ENCODE results near the gene KCTD11. TPM values are rescaled to one million over a fixed set of nuclear protein-coding genes. Genes with fewer than 3 reads are reported as not detected.

The KCTD11 gene
- total RNA-seq, 1 donor from 2014 or later: 11.5 TPM

- no peak for DNase-seq (ENCODE audit: low spot score)
Observed at GRCh38 chr17:7374353-7374752, 22.4 kb downstream of the KCTD11 start.

- no peak for DNase-seq (ENCODE audit: low spot score)
Observed at GRCh38 chr17:7379134-7379533, 27.2 kb downstream of the KCTD11 start.

GRCh38 chr17:7380321-7380720 lies 28.4 kb downstream of the KCTD11 start:
- DNase-seq (ENCODE audit: low spot score): peak; percentile 66

DNA sequence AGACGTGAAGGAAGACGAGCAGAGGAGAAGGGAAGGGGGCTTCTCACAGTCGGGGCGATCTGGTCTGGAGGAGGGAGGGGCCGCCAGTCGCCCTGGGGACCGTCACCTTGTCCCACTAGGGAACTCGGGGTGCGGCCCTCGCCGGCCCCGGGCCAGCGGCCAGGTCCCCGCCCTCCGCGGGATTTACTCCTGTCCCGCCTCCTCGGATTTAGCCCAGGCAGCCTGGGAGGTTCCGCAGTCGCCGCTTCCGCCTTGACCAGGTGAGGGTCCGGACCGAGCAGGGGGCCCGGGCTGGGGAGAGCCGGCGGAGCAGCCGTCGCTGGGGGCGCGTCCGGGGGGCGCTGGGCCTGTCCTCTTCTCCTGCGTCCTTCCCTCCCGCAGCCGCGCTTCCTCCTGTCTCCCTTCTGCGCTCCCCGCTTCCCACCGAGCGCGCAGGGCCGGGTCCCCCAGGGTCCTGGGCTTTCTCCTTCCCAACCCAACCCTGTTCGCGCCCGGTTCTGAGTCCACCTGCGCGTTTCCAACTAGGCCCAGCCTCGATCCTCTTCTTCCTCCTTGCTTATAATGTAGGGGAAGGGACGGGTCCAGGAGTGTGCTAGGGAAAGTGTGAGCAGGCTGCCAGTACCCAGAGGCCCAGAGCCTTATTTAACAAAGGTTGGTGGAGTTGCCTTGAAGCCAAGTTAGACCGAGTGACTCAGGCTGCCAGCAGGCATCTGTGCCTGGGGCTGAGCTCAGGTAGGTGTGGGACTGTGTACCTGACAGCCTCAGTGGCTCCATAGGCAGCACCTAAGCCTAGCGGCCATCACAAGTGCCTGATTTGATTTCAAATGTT lies 29.1 kb downstream of the KCTD11 start, which contains the start of gene TNK1:
TNK1 (plus strand) TSS at position 235 of the 829 bp plus-strand sequence. CDS start 1,838 bp downstream, outside the sequence.
- DNase-seq (ENCODE audit: low spot score): peak; percentile 80

- DNase-seq (ENCODE audit: low spot score): no peak
Observed at GRCh38 chr17:7382901-7383300, 30.9 kb downstream of the KCTD11 start.

DNA sequence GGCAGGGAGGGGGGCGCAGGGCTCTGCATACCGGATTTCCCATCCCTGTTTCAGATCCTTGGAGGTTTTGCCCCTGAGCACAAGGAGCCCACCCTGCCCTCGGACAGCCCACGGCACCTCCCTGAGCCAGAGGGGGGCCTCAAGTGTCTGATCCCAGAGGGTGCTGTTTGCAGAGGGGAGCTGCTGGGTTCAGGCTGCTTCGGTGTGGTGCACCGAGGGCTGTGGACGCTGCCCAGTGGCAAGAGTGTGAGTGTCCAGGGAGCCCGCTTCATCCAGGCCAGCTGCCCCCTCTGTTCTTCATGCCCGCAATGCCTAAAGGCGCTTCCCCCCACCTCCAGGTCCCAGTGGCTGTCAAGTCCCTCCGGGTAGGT lies 31.4 kb downstream of the KCTD11 start:
- no peak for DNase-seq (ENCODE audit: low spot score)

- no peak for DNase-seq (ENCODE audit: low spot score)
Observed at GRCh38 chr17:7383742-7384488, 32.0 kb downstream of the KCTD11 start.

DNA sequence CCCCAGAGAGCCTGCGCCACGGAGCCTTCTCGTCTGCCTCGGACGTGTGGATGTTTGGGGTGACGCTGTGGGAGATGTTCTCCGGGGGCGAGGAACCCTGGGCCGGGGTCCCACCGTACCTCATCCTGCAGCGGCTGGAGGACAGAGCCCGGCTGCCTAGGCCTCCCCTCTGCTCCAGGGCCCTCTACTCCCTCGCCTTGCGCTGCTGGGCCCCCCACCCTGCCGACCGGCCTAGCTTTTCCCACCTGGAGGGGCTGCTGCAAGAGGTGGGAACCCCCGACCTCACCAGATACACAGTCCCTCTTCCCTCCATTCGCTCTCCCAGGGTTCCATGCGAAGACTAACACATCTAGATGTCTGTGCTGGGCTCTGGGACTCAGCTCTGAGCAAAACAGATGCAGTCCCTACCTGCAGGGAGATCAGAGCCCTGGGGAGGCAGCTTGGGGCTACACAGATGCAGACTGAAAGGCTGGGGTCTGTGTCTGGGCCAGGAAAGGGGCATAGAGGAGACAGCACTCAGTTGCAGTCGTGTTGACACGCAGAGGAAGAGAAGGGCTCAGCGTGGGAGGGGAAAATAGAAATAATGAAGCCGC lies 32.6 kb downstream of the KCTD11 start:
- DNase-seq (ENCODE audit: low spot score): no peak

- DNase-seq (ENCODE audit: low spot score): no peak
Observed at GRCh38 chr17:7388856-7389255, 36.9 kb downstream of the KCTD11 start.

GRCh38 chr17:7389924-7390910 lies 38.3 kb downstream of the KCTD11 start:
- DNase-seq (ENCODE audit: low spot score): no peak

- no peak for DNase-seq (ENCODE audit: low spot score)
Observed at GRCh38 chr17:7391307-7391706, 39.3 kb downstream of the KCTD11 start.

DNA sequence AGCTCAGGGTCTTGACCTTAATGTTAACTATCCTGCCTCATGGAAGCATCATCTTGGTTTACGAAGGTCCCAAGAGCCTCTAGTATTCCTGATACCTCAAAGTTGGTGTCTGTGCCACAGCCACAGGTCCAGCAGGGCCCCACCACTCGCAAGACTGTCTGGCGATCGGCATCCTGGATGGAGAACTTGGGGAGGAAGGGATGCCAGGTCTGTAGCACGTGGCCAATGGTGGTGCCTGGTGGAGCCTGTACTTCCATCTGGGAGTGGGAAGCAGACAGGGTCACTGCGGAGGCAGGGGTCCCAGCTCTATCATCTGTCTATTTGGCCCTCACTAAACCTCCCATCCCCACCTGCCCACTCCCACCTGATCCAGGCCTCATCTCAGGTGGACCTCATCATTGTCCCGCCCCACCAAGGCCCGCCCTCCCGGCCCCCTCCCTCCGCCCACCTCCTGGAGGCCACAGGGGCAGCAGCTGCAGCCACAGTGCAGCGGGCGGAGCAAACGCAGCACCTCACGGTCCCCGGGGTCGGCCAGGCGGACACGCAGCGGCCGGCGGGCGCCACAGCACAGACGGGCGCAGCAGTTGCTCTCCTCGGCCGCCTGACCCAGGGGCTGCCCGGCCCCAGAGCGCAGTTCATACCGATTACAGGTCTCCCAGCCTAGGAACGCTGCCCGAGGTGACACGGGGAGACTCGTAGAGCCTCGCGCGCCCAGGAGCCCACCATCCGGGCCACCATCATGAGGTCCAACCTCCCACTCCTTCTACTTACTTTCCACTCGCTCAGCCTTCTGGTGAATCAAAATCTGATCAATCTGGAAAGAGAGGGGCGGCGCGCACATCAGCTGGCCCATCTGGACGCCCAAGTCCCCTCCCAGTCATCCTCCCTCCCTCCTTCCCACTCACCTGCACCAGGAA lies 41.0 kb downstream of the KCTD11 start:
- no peak for DNase-seq (ENCODE audit: low spot score)

GRCh38 chr17:7393613-7394451 lies 41.9 kb downstream of the KCTD11 start:
- DNase-seq (ENCODE audit: low spot score): no peak

- DNase-seq (ENCODE audit: low spot score): peak; percentile 90
Observed at GRCh38 chr17:7394452-7395191, 42.7 kb downstream of the KCTD11 start, which contains the start of gene PLSCR3. TSS of gene PLSCR3 (minus strand) at chr17:7394525. CDS start at chr17:7394110, 415 bp downstream.

DNA sequence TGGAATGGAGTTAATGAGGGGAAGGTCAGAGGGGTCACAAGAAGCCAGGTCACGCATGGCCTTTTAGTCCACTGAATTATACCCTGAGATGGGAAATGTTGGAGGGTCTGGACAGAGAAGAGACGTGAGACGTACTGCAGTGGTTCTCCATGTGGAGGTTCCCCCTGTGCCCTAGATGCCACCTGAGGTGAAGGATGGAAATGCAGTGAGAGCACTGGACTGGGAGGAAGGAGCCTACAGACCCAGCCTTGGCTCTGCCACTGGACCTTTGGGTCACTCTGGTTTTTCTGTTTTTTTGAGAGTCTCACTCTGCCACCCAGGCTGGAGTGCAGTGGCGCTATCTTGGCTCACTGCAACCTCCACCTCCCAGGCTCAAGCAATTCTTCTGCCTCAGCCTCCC lies 44.2 kb downstream of the KCTD11 start:
- DNase-seq (ENCODE audit: low spot score): no peak

DNA sequence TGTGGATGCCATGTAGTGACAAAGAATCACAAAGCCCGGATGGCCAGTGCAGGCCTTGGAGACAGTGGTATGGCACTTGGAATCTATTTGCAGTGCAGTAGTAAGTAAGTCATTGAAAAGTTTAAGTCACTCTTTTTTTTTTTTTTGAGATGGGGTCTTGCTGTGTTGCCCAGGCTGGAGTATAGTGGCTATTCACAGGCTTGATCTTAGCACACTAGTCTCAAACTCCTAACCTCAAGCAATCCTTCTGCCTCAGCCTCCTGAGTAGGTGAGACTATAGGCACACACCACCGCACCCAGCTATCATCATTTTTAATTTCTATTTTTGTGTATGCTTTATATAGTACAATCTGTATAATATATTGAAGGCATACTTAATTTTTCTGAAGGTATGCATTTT lies 46.6 kb downstream of the KCTD11 start:
- DNase-seq (ENCODE audit: low spot score): no peak

- no peak for DNase-seq (ENCODE audit: low spot score)
Observed at GRCh38 chr17:7403043-7403726, 51.2 kb downstream of the KCTD11 start.

DNA sequence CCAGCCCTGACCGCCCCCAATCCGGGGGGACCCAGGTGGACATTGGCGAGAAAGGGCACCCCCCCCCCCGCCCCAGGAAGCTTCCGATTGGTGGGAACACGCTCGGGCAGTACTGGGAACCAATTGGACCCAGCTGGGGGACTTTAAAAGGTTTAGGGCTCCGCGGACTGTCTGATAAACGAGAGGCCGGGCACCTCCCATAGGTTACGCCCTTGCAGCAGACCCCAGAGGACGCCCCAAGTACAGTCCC lies 51.7 kb downstream of the KCTD11 start:
- peak; percentile 65 for DNase-seq (ENCODE audit: low spot score)
